Endothelial cell of umbilical vein (primary cell): ENCODE data around the gene AGRP. TPM values are rescaled to one million over a fixed set of nuclear protein-coding genes. Genes with fewer than 3 reads are reported as not detected.

Source experiments
- BruUV-seq: library from RNA; stranded (reverse); fragments of 400-500 nt; replicated peaks from 2 replicates; lab custom pipeline; 2021; lab: Mats Ljungman, UMichigan
- CTCF ChIA-PET: fragments of 300-600, 350-600 bp; sonication (Branson Sonifier 250); formaldehyde crosslinking; loops from one replicate; lab custom pipeline; 2021; ENCODE audit warnings: antibody characterized with exemption, inconsistent platforms; lab: Charles Lee
- POLR2A ChIA-PET: fragments of 300-600, 350-600 bp; sonication (Branson Sonifier 250); formaldehyde crosslinking; loops from one replicate; lab custom pipeline; 2021; ENCODE audit warnings: antibody characterized with exemption, inconsistent platforms; lab: Charles Lee
- DNase-seq: peaks from one replicate; pipeline ENCODE4 v3.0.0-alpha.2; 2011; ENCODE audit warnings: low read depth, low spot score
- FAIRE-seq: peaks from 2 replicates; lab custom pipeline; 2011; peaks lifted over from hg19 to GRCh38; lab: Jason Lieb, UNC
- H2AFZ ChIP-seq: 2 replicates; pipeline ENCODE4 v1.6.0; 2012; ENCODE audit warnings: low read depth, low read length, control low read depth, inconsistent platforms
- H3K27ac ChIP-seq: 2 replicates; pipeline ENCODE4 v1.5.1; 2011; ENCODE audit warnings: low read depth, mild to moderate bottlenecking, control low read depth, low read length, moderate library complexity; ENCODE audit not compliant: insufficient read depth
- H3K27me3 ChIP-seq, 2 experiments: 2 replicates each; pipeline versions ENCODE4 v1.6.0 to v1.6.1; 2011; ENCODE audit warnings: low read length in 2 of 2, mixed read lengths in 1 of 2; ENCODE audit not compliant: control insufficient read depth in 2 of 2, insufficient read depth in 2 of 2
- H3K36me3 ChIP-seq, 2 experiments: 2 replicates in 1 of 2; 3 replicates in 1 of 2; pipeline ENCODE4 v1.5.1; 2011; ENCODE audit warnings: low read length in 2 of 2, mild to moderate bottlenecking in 1 of 2, moderate library complexity in 1 of 2; ENCODE audit not compliant: control insufficient read depth in 2 of 2, insufficient read depth in 2 of 2; ENCODE audit errors: extremely low read depth in 1 of 2
- H3K4me1 ChIP-seq: 3 replicates; pipeline ENCODE4 v1.5.1; 2011; ENCODE audit warnings: mild to moderate bottlenecking, low read length; ENCODE audit not compliant: control insufficient read depth, insufficient read depth; ENCODE audit errors: extremely low read depth
- H3K4me2 ChIP-seq: 2 replicates; pipeline ENCODE4 v1.6.1; 2011; ENCODE audit warnings: low read length, control low read depth, mixed read lengths; ENCODE audit not compliant: insufficient read depth
- H3K4me3 ChIP-seq, 3 experiments: fragments of 200-600 bp in 1 of 3; sonication (generic), shearing (Covaris generic) in 1 of 3; replicated peaks in 1 of 3; 2 replicates each; pipeline ENCODE4 v1.5.1; 2011 to 2016; ENCODE audit warnings: control low read depth in 3 of 3, low read length in 3 of 3, mild to moderate bottlenecking in 2 of 3, inconsistent platforms in 1 of 3, low read depth in 1 of 3, moderate library complexity in 1 of 3; ENCODE audit not compliant: insufficient read depth in 1 of 3
- H3K79me2 ChIP-seq: 2 replicates; pipeline ENCODE4 v1.6.0; 2012; ENCODE audit warnings: low read length, inconsistent platforms; ENCODE audit not compliant: control insufficient read depth, insufficient read depth
- H3K9ac ChIP-seq: replicated peaks from 2 replicates; pipeline ENCODE3; 2011; ENCODE audit warnings: low read length, control low read depth; ENCODE audit not compliant: insufficient read depth; ENCODE audit errors: extremely low read depth
- H3K9me1 ChIP-seq: replicated peaks from 3 replicates; pipeline ENCODE4 v1.6.0; 2011; ENCODE audit warnings: mild to moderate bottlenecking, low read length; ENCODE audit not compliant: control insufficient read depth, insufficient read depth; ENCODE audit errors: extremely low read depth
- H3K9me3 ChIP-seq: replicated peaks from 2 replicates; pipeline ENCODE4 v1.5.1; 2012; ENCODE audit warnings: low read length, inconsistent platforms; ENCODE audit not compliant: control insufficient read depth, insufficient read depth
- H4K20me1 ChIP-seq: replicated peaks from 2 replicates; pipeline ENCODE3; 2011; ENCODE audit warnings: mild to moderate bottlenecking, low read length; ENCODE audit not compliant: control insufficient read depth, insufficient read depth; ENCODE audit errors: extremely low read depth
- EZH2 ChIP-seq: IDR thresholded peaks from 2 replicates; pipeline ENCODE4 v1.6.1; 2012; ENCODE audit warnings: borderline replicate concordance, low read depth, mild to moderate bottlenecking, moderate library complexity, low read length, inconsistent platforms; ENCODE audit not compliant: severe bottlenecking
- FOS ChIP-seq: IDR thresholded peaks from 2 replicates; pipeline ENCODE4 v1.6.1; 2011; ENCODE audit warnings: mild to moderate bottlenecking, low read length, moderate library complexity, borderline replicate concordance; ENCODE audit not compliant: insufficient read depth
- GATA2 ChIP-seq: IDR thresholded peaks from 2 replicates; pipeline ENCODE4 v1.7.0; 2011; ENCODE audit warnings: low read depth, mild to moderate bottlenecking, moderate library complexity, mixed read lengths, low read length; ENCODE audit not compliant: insufficient read length, insufficient read depth
- JUN ChIP-seq: IDR thresholded peaks from 2 replicates; pipeline ENCODE4 v1.6.1; 2011; ENCODE audit warnings: borderline replicate concordance, low read depth; ENCODE audit not compliant: insufficient read length, insufficient read depth
- MYC ChIP-seq: IDR thresholded peaks from one replicate; pipeline ENCODE4 v1.6.1; 2011; ENCODE audit warnings: mild to moderate bottlenecking, low read depth, low read length
- POLR2A ChIP-seq: IDR thresholded peaks from 2 replicates; pipeline ENCODE4 v1.6.1; 2012; ENCODE audit warnings: low read depth, mild to moderate bottlenecking, control low read depth, low read length
- POLR2AphosphoS5 ChIP-seq: IDR thresholded peaks from 2 replicates; pipeline ENCODE4 v1.6.1; 2012; ENCODE audit warnings: low read depth, mild to moderate bottlenecking, control low read depth, low read length, moderate library complexity; ENCODE audit not compliant: insufficient read depth
- dilution Hi-C: fragments of 300-500 bp; cut with MboI; formaldehyde crosslinking; loops from one replicate; pipeline ENCODE4 v1.15.0; 2019; ENCODE audit warnings: low sequenced_read_pairs; ENCODE audit not compliant: extremely low pct_ligation_motif_present
- intact Hi-C: fragments of 100-400 bp; cut with micrococcal nuclease; formaldehyde crosslinking; loops from one replicate; pipeline ENCODE4 v1.10.0; 2022
- polyA plus RNA-seq, 4 experiments: library from polyadenylated mRNA; depleted of rRNA in 3 of 4; stranded (reverse) in 3 of 4; unstranded in 1 of 4; fragments of >200 nt; gene quantifications; 2 replicates each; pipeline versions ENCODE4 v1.2.1 to v1.2.3, GENCODE V29; 2011 to 2012; ENCODE audit warnings: missing spikeins in 1 of 4
- total RNA-seq: library from RNA; stranded (reverse); gene quantifications from 2 replicates; pipeline ENCODE4 v1.2.3, GENCODE V29; 2021
- TF ChIP-seq, protein P1 (sequence below), 2 donors: IDR thresholded peaks; 1 replicate in 1 of 2; 2 replicates in 1 of 2; pipeline ENCODE4 v1.5.1; 2011; ENCODE audit warnings: low read length in 2 of 2, mild to moderate bottlenecking in 2 of 2, moderate library complexity in 2 of 2, control low read depth in 1 of 2, inconsistent platforms in 1 of 2, low read depth in 1 of 2; ENCODE audit not compliant: insufficient read depth in 1 of 2; ENCODE audit errors: extremely low read depth in 1 of 2
- TF ChIP-seq, protein P2 (sequence below): IDR thresholded peaks from 2 replicates; pipeline ENCODE4 v1.6.1; 2011; ENCODE audit not compliant: insufficient read depth, insufficient read length

The AGRP gene
- total and polyA plus RNA-seq, 2 donors (not counting 3 experiments of a cell fraction or from before 2014, with no cell fraction given): not detected

DNA sequence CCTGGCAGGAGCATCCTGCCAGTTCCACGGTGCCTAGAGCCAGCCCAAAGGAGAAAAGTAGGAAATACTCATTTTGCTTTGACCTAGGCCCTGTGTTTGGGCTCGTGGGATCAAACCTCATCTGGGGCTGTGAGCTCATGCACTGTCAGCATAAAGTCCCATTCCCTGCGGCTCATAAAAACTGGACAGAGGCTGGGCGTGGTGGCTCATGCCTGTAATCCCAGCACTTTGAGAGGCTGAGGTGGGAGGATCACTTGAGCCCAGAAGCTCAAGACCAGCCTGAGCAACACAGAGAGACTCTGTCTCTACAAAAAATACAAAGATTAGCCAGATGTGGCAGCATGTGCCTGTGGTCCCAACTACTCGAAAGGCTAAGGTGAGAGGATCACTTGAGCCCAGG, 20.3 kb downstream of the AGRP start:
- dilution Hi-C loops: no loop called here

More for the DNA sequence above, 20.3 kb downstream of the AGRP start:
- peaks cover 17% of the 10 kb centered on the region for H3K4me1 ChIP-seq
- H3K9me1 ChIP-seq: no peaks in the 10 kb centered on the region
- no peak overlapping the region for H3K9ac ChIP-seq
- intact Hi-C loops: no loop called here
- TF ChIP-seq EZH2 (no peak), JUN (no peak), POLR2AphosphoS5 (no peak), POLR2A (no peak), FOS (no peak), MYC (no peak), GATA2 (no peak)
- TF ChIP-seq, protein P1, sequence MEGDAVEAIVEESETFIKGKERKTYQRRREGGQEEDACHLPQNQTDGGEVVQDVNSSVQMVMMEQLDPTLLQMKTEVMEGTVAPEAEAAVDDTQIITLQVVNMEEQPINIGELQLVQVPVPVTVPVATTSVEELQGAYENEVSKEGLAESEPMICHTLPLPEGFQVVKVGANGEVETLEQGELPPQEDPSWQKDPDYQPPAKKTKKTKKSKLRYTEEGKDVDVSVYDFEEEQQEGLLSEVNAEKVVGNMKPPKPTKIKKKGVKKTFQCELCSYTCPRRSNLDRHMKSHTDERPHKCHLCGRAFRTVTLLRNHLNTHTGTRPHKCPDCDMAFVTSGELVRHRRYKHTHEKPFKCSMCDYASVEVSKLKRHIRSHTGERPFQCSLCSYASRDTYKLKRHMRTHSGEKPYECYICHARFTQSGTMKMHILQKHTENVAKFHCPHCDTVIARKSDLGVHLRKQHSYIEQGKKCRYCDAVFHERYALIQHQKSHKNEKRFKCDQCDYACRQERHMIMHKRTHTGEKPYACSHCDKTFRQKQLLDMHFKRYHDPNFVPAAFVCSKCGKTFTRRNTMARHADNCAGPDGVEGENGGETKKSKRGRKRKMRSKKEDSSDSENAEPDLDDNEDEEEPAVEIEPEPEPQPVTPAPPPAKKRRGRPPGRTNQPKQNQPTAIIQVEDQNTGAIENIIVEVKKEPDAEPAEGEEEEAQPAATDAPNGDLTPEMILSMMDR (IDR thresholded peaks at IDR 0.05; ENCODE audit: extremely low read depth in 1 of 2, insufficient read depth in 1 of 2, low read depth in 1 of 2, low read length in 2 of 2): no peak
- TF ChIP-seq, protein P2, sequence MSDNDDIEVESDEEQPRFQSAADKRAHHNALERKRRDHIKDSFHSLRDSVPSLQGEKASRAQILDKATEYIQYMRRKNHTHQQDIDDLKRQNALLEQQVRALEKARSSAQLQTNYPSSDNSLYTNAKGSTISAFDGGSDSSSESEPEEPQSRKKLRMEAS: no peak
- H3K27ac ChIP-seq: no peak overlapping the region
- H4K20me1 ChIP-seq: no peaks in the 10 kb centered on the region
- peaks cover 10% of the 10 kb centered on the region for H3K79me2 ChIP-seq
- no peak overlapping the region for H3K4me3 ChIP-seq
- FAIRE-seq (no peak), DNase-seq (no peak)
- no TSS peak for BruUV-seq
- ChIA-PET POLR2A (no interaction called here), CTCF (interaction anchor here (1.0 to 12.4 kb wide), 5 partner anchors 17 to 38 kb away, joined by 3 to 201 read pairs (median 5); partner anchors contain the start of genes ATP6V0D1 and HSD11B2)
- no peaks in the 10 kb centered on the region for H3K27me3 ChIP-seq
- no peak overlapping the region for H2AFZ ChIP-seq
- H3K4me2 ChIP-seq: no peak overlapping the region
- H3K36me3 ChIP-seq: peaks cover 0 to 5% of the 10 kb centered on the region in 2 experiments
- H3K9me3 ChIP-seq: no peaks in the 10 kb centered on the region
